Activated CD8-positive, alpha-beta memory T cell treated with anti-CD3 and anti-CD28 coated beads, Interleukin-2, amount 50 U/mL, for 1 hour (primary cell): Measurements from ENCODE around the gene STX12.
"Not testable (repeated sequence)": the region's sequence is repeated elsewhere in the genome, so short reads cannot be mapped to it uniquely, and the experiment has no call there.

ENCODE experiments used
- DNase-seq: peaks from one replicate; pipeline ENCODE4 v3.0.0-alpha.2; 2020; ENCODE audit errors: extremely low read depth

Gene STX12

GRCh38 chr1:27830621-27831440 is 57.8 kb downstream of the STX12 start, which contains the start of gene PPP1R8:
Gene PPP1R8 (plus strand): TSS chr1:27830782. CDS start chr1:27830836, 54 bp downstream.
- DNase-seq: peak; percentile 59

GRCh38 chr1:27831568-27832410 is 58.8 kb downstream of the STX12 start:
- DNase-seq: no peak

- no peak for DNase-seq
Measured at GRCh38 chr1:27832762-27833161, 59.7 kb downstream of the STX12 start.

GRCh38 chr1:27833470-27833869 is 60.5 kb downstream of the STX12 start:
- DNase-seq: no peak

GRCh38 chr1:27835046-27835445 is 62.0 kb downstream of the STX12 start:
- no peak for DNase-seq

GRCh38 chr1:27835501-27835900 is 62.5 kb downstream of the STX12 start:
- no peak for DNase-seq

GRCh38 chr1:27849951-27850350 is 76.9 kb downstream of the STX12 start:
- DNase-seq: no peak

GRCh38 chr1:27855085-27855484 is 82.1 kb downstream of the STX12 start:
- no peak for DNase-seq

- no peak for DNase-seq
Measured at GRCh38 chr1:27856561-27857343, 83.7 kb downstream of the STX12 start.

GRCh38 chr1:27857552-27857951 is 84.5 kb downstream of the STX12 start:
- not testable (repeated sequence) for DNase-seq

- DNase-seq: no peak
Measured at GRCh38 chr1:27858072-27858948, 85.3 kb downstream of the STX12 start.

- DNase-seq: no peak
Measured at GRCh38 chr1:27858949-27859576, 86.0 kb downstream of the STX12 start.

- DNase-seq: no peak
Measured at GRCh38 chr1:27861436-27861835, 88.4 kb downstream of the STX12 start.

GRCh38 chr1:27862004-27862403 is 89.0 kb downstream of the STX12 start:
- no peak for DNase-seq

GRCh38 chr1:27862671-27863537 is 89.9 kb downstream of the STX12 start:
- no peak for DNase-seq

GRCh38 chr1:27863538-27863915 is 90.5 kb downstream of the STX12 start:
- no peak for DNase-seq

- no peak for DNase-seq
Measured at GRCh38 chr1:27864264-27864895, 91.4 kb downstream of the STX12 start.

- DNase-seq: no peak
Measured at GRCh38 chr1:27865821-27866220, 92.8 kb downstream of the STX12 start.

- DNase-seq: no peak
Measured at GRCh38 chr1:27868556-27868931, 95.5 kb downstream of the STX12 start.
